CD4-positive, alpha-beta memory T cell (primary cell): ENCODE data around the gene GRIK4. TPM values are rescaled to one million over a fixed set of nuclear protein-coding genes. Genes with fewer than 3 reads are reported as not detected.

ENCODE experiments used
- CTCF ChIA-PET: fragments of 350-600 bp; sonication (Branson Sonifier 250); formaldehyde crosslinking; loops from one replicate; lab custom pipeline; 2021; ENCODE audit warnings: inconsistent platforms; ENCODE audit not compliant: partially characterized antibody; lab: Charles Lee
- POLR2A ChIA-PET: fragments of 350-600 bp; sonication (Branson Sonifier 250); formaldehyde crosslinking; loops from one replicate; lab custom pipeline; 2021; ENCODE audit not compliant: partially characterized antibody; lab: Charles Lee
- DNase-seq, 5 donors: peaks; one replicate each; pipeline versions ENCODE4 v3.0.0 to v3.0.0-alpha.2; 2020 to 2022; ENCODE audit warnings: mixed read lengths in 1 of 5
- H3K27ac ChIP-seq: one replicate; pipeline ENCODE4 v1.7.0; 2013; ENCODE audit warnings: low read depth, low read length
- H3K27me3 ChIP-seq: 2 replicates; pipeline ENCODE4 v1.7.0; 2013; ENCODE audit warnings: mild to moderate bottlenecking, low read length, moderate library complexity; ENCODE audit not compliant: insufficient read depth
- H3K36me3 ChIP-seq: 2 replicates; pipeline ENCODE4 v1.7.0; 2013; ENCODE audit warnings: mild to moderate bottlenecking, low read length, moderate library complexity; ENCODE audit not compliant: insufficient read depth
- H3K4me1 ChIP-seq: 2 replicates; pipeline ENCODE4 v1.7.0; 2013; ENCODE audit warnings: mild to moderate bottlenecking, low read length, moderate library complexity; ENCODE audit not compliant: insufficient read depth
- H3K4me3 ChIP-seq, 2 donors: one replicate each; pipeline ENCODE4 v1.7.0; 2013; ENCODE audit warnings: low read length in 2 of 2, mild to moderate bottlenecking in 1 of 2
- H3K9me3 ChIP-seq, 2 donors: one replicate each; pipeline ENCODE4 v1.7.0; 2013; ENCODE audit warnings: low read length in 2 of 2, control low read depth in 1 of 2; ENCODE audit not compliant: control insufficient read depth in 1 of 2
- H3K27ac Mint-ChIP-seq, 7 donors: one replicate each; pipeline ENCODE4 v1.8.0; 2020 to 2021; ENCODE audit warnings: mixed read lengths in 7 of 7, mild to moderate bottlenecking in 6 of 7, inconsistent platforms in 3 of 7, moderate library complexity in 3 of 7
- H3K27me3 Mint-ChIP-seq, 2 donors: one replicate each; pipeline ENCODE4 v1.8.0; 2020 to 2021; ENCODE audit warnings: mixed read lengths in 2 of 2
- H3K36me3 Mint-ChIP-seq, 2 donors: one replicate each; pipeline ENCODE4 v1.8.0; 2020 to 2021; ENCODE audit warnings: mixed read lengths in 2 of 2, inconsistent platforms in 1 of 2, mild to moderate bottlenecking in 1 of 2
- H3K4me1 Mint-ChIP-seq, 4 donors: one replicate each; pipeline ENCODE4 v1.8.0; 2020 to 2021; ENCODE audit warnings: mixed read lengths in 4 of 4, mild to moderate bottlenecking in 1 of 4
- H3K4me3 Mint-ChIP-seq, 8 donors: one replicate each; pipeline ENCODE4 v1.8.0; 2020 to 2021; ENCODE audit warnings: mixed read lengths in 8 of 8, mild to moderate bottlenecking in 7 of 8, moderate library complexity in 6 of 8, inconsistent platforms in 3 of 8
- H3K9me3 Mint-ChIP-seq, 8 donors: one replicate each; pipeline ENCODE4 v1.8.0; 2020 to 2021; ENCODE audit warnings: mixed read lengths in 8 of 8, mild to moderate bottlenecking in 5 of 8, inconsistent platforms in 3 of 8, moderate library complexity in 1 of 8
- intact Hi-C: fragments of 100-400 bp; cut with micrococcal nuclease; formaldehyde crosslinking; loops from one replicate; pipeline ENCODE4 v1.15.1; 2023
- polyA plus RNA-seq, 2 donors: library from polyadenylated mRNA; unstranded; fragments of 300-500 nt; fragmentation: Illumina TruSeq; gene quantifications; one replicate each; pipeline ENCODE4 v1.2.3, GENCODE V29; 2021
- total RNA-seq, 2 experiments: library from RNA; stranded (reverse); gene quantifications; one replicate each; pipeline ENCODE4 v1.2.3, GENCODE V29; 2021

GRIK4 gene
- total and polyA plus RNA-seq, 4 experiments from 2014 or later = 0.06 TPM; not detected in 3

DNA sequence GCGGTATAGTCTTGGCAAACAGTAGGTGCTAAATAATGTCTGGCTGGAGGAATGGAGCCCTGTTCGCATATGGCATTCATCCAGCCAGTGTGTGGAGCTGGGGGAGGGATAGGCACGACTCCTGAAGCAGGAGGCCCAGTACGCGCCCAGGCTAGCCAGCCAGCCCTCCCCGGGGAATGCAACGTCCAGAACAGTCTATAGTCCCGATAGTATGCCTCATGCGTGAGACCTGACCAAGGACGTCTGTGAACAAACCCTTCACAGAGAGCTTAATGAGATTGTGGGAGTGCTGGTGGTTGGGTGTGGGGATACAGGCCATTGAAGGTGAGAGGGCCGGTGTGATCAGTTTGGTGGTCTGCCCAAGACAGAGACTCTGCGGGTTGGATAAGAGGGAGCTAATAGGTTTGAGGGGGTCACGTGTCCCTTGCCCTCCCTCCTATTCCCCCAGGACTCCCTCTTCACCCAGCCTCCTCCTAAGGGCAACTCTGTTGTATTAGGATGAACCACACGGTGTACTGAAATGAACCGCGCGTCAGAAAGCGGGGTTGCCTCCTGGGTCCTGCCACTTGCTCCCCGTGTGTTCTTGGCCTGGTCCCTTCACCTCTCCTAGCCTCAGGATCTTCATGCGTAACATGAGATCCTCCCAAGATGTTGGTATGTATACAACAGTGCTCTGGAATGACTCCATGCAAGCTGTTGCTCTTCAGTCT lies 987 bp upstream of the GRIK4 start:
- Mint-ChIP-seq H3K9me3 (peaks cover 0 to 1% (median 0%) of the 10 kb centered on the region in 8 donors), H3K4me3 (peak overlapping the region in 5 of 8 donors; percentile 4 to 68 (median 59)), H3K27ac (no peak overlapping the region), H3K27me3 (peaks cover 63 to 66% of the 10 kb centered on the region in 2 donors), H3K36me3 (no peaks in the 10 kb centered on the region), H3K4me1 (peaks cover 0 to 12% (median 2%) of the 10 kb centered on the region in 4 donors)
- H3K9me3 ChIP-seq = no peaks in the 10 kb centered on the region
- no peaks in the 10 kb centered on the region for H3K36me3 ChIP-seq
- CTCF ChIA-PET = interaction anchor here (0.7 to 1.3 kb wide), 4 partner anchors 9 to 684 kb away, joined by 3 to 5 read pairs (median 4); no protein-coding TSS in a partner anchor
- no peak overlapping the region for H3K4me3 ChIP-seq
- intact Hi-C loops = no loop called here
- DNase-seq = no peak
- POLR2A ChIA-PET = no interaction called here
- H3K27ac ChIP-seq = no peak overlapping the region
- H3K27me3 ChIP-seq = peaks cover 7% of the 10 kb centered on the region
- H3K4me1 ChIP-seq = no peaks in the 10 kb centered on the region

DNA sequence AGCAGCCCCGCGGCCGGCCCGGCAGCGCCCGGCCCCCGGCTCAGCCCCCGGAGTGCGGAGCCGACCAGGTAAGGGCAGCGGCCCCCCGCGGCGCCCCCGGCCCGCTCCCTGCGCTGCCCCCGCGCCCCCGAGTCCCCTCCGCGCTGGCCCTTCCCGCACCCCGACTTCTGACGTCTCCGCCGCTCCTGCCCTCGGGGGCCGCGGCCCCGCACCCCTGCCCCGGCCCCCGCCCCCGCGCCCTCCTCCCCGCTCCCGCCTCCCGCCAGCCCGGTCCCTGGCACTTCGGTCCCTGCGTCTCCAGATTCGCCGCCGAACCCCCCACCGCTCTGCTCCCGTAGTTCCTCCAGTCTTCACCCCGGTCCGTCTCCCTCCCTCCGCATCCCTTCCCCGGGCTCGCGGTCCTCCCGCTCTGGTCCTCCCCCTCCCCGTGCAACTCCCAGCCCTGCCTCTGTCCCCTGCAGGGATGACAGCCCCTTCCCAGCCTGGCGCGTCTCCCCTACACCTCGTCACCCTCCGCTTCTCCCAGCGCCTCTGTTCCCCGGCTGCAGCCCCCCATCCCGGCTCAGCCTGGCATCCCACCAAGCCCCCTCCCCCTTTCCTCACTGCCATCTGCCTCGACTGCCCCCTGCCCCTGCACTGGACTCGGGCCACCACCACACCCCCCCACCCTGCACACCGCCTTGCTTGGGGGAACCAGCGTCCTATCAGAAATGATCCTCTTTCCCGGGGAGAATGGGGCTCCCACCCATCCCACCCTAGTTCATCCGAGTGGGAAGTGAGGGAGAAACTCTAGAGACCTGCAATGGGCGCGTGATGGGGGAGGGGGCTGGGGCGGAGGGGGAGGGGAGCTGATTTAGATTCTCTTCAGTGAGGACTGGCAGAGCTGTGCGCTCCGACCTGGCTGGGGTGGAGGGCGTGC lies 531 bp downstream of the GRIK4 start:
- H3K4me3 ChIP-seq = no peak overlapping the region
- peaks cover 64% of the 10 kb centered on the region in 2 donors for H3K27me3 Mint-ChIP-seq
- POLR2A ChIA-PET = no interaction called here
- H3K27me3 ChIP-seq = peaks cover 7% of the 10 kb centered on the region
- peak overlapping the region in 6 of 8 donors; percentile 30 to 69 (median 47) for H3K4me3 Mint-ChIP-seq
- H3K36me3 ChIP-seq = no peaks in the 10 kb centered on the region
- no peak overlapping the region for H3K27ac ChIP-seq
- DNase-seq = no peak
- H3K27ac Mint-ChIP-seq = no peak overlapping the region
- H3K9me3 Mint-ChIP-seq = peaks cover 0 to 2% (median 0%) of the 10 kb centered on the region in 8 donors
- intact Hi-C loops = no loop called here
- peaks cover 0 to 12% (median 2%) of the 10 kb centered on the region in 4 donors for H3K4me1 Mint-ChIP-seq
- H3K9me3 ChIP-seq = no peaks in the 10 kb centered on the region
- no peaks in the 10 kb centered on the region for H3K36me3 Mint-ChIP-seq
- CTCF ChIA-PET = interaction anchor here (0.6 kb wide), 1 partner anchor 682 kb away, joined by 4 read pairs; no protein-coding TSS in a partner anchor
- no peaks in the 10 kb centered on the region for H3K4me1 ChIP-seq

DNA sequence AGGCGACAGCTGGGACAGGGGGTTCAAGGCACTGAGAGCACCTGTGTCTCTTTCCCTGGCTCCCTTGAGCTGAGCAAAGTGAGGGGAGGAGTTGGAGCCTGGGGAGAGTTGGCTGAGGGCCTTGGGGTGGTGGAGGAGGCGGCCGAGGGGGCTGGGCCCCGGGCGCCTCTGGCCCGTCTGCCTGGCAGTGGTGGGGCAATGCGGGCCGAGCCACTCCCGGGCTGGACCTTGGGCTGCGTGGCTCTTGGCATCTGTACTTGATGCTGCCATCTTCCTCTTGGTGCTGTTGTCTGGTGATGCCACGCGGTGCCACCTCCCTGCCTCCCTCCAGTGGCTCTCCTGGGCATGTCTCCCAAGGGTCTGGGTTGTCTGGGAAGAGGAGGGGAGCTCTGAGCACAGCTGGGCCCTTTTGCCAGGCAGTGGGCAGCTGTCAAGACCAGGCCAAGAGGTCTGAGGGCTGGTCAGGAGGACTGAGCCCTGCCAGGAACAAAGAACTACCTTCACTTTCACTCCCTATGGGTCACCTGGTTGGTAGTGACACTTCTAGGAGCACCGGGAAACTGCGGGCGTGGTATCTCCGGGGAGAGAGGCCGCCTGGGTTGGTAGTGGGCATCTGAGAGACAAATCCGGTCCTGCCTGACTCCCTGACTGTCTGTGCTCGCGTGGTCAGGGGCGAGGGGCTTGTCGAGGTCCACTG lies 1.3 kb downstream of the GRIK4 start:
- H3K4me1 Mint-ChIP-seq = peaks cover 0 to 12% (median 2%) of the 10 kb centered on the region in 4 donors
- H3K36me3 Mint-ChIP-seq = no peaks in the 10 kb centered on the region
- Histone ChIP-seq H3K9me3 (no peaks in the 10 kb centered on the region), H3K27ac (no peak overlapping the region), H3K4me1 (no peaks in the 10 kb centered on the region), H3K27me3 (peaks cover 7% of the 10 kb centered on the region), H3K36me3 (no peaks in the 10 kb centered on the region), H3K4me3 (no peak overlapping the region)
- peaks cover 67% of the 10 kb centered on the region in 2 donors for H3K27me3 Mint-ChIP-seq
- H3K27ac Mint-ChIP-seq = no peak overlapping the region
- peak overlapping the region in 7 of 8 donors; percentile 5 to 69 (median 50) for H3K4me3 Mint-ChIP-seq
- H3K9me3 Mint-ChIP-seq = peaks cover 0 to 2% (median 0%) of the 10 kb centered on the region in 8 donors
- no peak for DNase-seq
- intact Hi-C loops = no loop called here
- ChIA-PET CTCF (no interaction called here), POLR2A (no interaction called here)

DNA sequence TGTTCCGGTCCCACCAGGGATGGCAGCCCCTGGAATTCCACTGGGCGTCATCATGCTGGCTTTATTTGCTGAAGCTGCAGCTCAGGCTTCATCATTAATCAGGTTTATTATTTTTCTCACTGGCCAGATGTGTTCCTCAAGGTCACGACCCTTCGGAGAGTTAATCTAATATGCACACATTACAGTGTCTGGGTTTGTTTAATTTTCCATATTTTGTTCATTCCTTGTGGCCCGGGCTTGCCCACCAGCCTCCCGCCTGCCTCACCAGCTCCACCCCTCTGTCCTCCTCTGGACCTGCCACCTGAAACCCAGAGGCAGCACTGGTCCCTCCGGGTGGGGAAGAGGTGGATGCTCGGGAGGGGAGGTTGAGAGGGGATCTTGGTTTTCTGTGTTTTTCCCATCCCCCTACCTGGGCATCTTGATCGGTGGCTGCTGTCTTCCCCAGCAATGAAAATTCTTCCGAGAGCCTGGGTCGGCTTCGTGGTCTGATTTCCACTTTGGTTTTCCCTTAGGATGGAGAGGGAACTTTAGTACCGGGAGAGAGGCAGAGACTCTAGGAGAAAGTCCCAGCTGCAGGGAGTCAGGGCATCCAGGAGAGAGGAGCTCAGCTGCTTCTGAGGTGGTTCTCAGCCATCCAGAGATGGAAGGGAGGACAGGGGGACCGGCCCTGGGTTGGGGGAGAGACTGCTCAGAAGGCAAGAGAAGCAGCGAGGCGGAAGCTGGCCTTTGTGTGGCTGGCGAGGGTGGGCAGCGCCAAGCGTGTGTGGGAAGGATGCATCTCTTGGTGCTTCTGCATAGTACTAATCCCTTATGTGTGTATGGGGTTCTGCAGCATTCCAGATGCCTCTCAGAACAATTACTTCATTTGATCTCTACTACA lies 2.1 kb downstream of the GRIK4 start:
- Mint-ChIP-seq H3K27ac (no peak overlapping the region), H3K36me3 (no peaks in the 10 kb centered on the region), H3K4me1 (peaks cover 0 to 12% (median 2%) of the 10 kb centered on the region in 4 donors), H3K4me3 (peak overlapping the region in 4 of 8 donors; percentile 10 to 52 (median 45)), H3K9me3 (peaks cover 0 to 2% (median 0%) of the 10 kb centered on the region in 8 donors), H3K27me3 (peaks cover 61 to 64% of the 10 kb centered on the region in 2 donors)
- peaks cover 7% of the 10 kb centered on the region for H3K27me3 ChIP-seq
- H3K36me3 ChIP-seq = no peaks in the 10 kb centered on the region
- no peak for DNase-seq
- H3K9me3 ChIP-seq = no peaks in the 10 kb centered on the region
- ChIA-PET POLR2A (no interaction called here), CTCF (no interaction called here)
- no peak overlapping the region for H3K4me3 ChIP-seq
- no peaks in the 10 kb centered on the region for H3K4me1 ChIP-seq
- intact Hi-C loops = no loop called here
- H3K27ac ChIP-seq = no peak overlapping the region

DNA sequence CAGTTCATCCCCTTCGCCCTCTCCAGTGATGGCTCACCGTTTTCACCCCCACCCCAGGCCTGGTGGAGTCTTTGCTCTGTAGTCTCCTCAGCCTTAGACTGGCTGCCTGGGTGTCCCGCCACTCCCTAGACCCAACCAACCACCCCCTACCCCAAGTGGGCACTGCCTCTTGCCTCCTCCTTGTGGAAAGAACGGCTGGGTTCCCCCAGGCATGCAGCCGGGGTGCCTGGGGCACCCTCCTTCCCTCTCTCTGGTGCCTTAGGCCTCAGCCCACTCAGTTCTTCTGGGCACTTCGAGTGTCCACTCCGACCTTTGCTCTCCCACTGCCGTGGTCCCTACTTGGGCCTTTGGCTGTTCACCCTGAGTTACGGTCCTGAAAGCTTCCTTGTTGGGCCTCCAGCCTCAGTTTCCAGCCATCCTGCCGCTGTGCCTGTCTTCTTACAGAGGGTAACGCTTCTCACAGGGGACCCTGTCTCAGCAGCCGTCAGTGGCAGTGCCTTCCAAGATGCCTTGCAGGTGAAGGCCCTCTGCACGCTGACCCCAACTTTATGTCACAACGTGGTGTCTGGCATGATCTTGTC lies 3.1 kb downstream of the GRIK4 start:
- peaks cover 54 to 60% of the 10 kb centered on the region in 2 donors for H3K27me3 Mint-ChIP-seq
- ChIA-PET POLR2A (no interaction called here), CTCF (interaction anchor here (0.9 kb wide), 1 partner anchor 26 kb away, joined by 3 read pairs; no protein-coding TSS in a partner anchor)
- peak overlapping the region in 2 of 7 donors; percentile 9 to 17 for H3K27ac Mint-ChIP-seq
- peak overlapping the region in 2 of 8 donors; percentile 26 to 39 for H3K4me3 Mint-ChIP-seq
- no peak overlapping the region for H3K27ac ChIP-seq
- peaks cover 0 to 2% (median 0%) of the 10 kb centered on the region in 8 donors for H3K9me3 Mint-ChIP-seq
- no peak for DNase-seq
- H3K27me3 ChIP-seq = peaks cover 7% of the 10 kb centered on the region
- H3K9me3 ChIP-seq = no peaks in the 10 kb centered on the region
- intact Hi-C loops = no loop called here
- no peaks in the 10 kb centered on the region for H3K36me3 ChIP-seq
- H3K4me3 ChIP-seq = no peak overlapping the region
- no peaks in the 10 kb centered on the region for H3K36me3 Mint-ChIP-seq
- H3K4me1 Mint-ChIP-seq = peaks cover 0 to 8% (median 2%) of the 10 kb centered on the region in 4 donors
- H3K4me1 ChIP-seq = no peaks in the 10 kb centered on the region

DNA sequence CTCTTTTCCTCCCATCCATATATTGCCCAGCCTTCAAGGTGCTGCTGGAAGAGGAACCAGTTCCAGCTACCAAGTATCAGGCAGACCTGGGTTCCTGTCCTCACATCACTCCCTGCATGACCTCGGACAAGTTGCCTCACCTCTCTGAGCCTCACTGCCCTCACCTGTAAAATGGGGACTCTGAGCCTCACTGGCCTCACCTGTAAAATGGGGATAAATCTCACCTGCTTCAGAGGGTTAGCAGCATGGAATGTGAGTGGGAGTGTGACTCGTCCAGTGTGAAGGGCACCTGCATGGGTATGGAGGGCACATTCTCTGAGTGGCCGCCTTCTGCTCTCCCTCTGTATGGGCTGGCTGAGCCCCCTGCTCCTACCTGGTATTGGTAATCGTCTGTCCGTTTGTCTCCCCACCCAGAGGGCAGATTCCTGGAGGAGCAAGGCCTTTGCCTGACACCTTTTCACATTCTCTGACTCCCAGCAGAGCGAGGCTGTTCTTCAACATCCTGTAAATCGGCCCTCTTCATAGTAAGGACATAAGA lies 3.7 kb downstream of the GRIK4 start:
- no peaks in the 10 kb centered on the region for H3K36me3 Mint-ChIP-seq
- Histone ChIP-seq H3K4me1 (no peaks in the 10 kb centered on the region), H3K9me3 (no peaks in the 10 kb centered on the region), H3K27ac (no peak overlapping the region), H3K4me3 (no peak overlapping the region), H3K36me3 (no peaks in the 10 kb centered on the region), H3K27me3 (peaks cover 7% of the 10 kb centered on the region)
- intact Hi-C loops = no loop called here
- peaks cover 0 to 2% (median 0%) of the 10 kb centered on the region in 8 donors for H3K9me3 Mint-ChIP-seq
- no peak overlapping the region for H3K27ac Mint-ChIP-seq
- H3K4me1 Mint-ChIP-seq = peaks cover 0 to 8% (median 2%) of the 10 kb centered on the region in 4 donors
- H3K27me3 Mint-ChIP-seq = peaks cover 51 to 54% of the 10 kb centered on the region in 2 donors
- POLR2A ChIA-PET = no interaction called here
- DNase-seq = no peak
- no peak overlapping the region for H3K4me3 Mint-ChIP-seq
- CTCF ChIA-PET = interaction anchor here (0.9 kb wide), 1 partner anchor 27 kb away, joined by 3 read pairs; no protein-coding TSS in a partner anchor
